Stomach (tissue), 9 donors: ENCODE results near the gene MICAL2. TPM values are rescaled to one million over a fixed set of nuclear protein-coding genes. Genes with fewer than 3 reads are reported as not detected.

Experiments
- DNase-seq, 2 donors: peaks; one replicate each; pipeline versions ENCODE4 v3.0.0 to v3.0.0-alpha.2; 2013 to 2019
- H3K27ac ChIP-seq, 5 donors: fragments of 200-600 bp in 4 of 5; sonication (generic) in 4 of 5; one replicate each; pipeline ENCODE4 v1.5.1; 2013 to 2019; ENCODE audit warnings: mild to moderate bottlenecking in 1 of 5, moderate library complexity in 1 of 5
- H3K27me3 ChIP-seq, 3 donors: fragments of 200-600 bp; sonication (generic); one replicate each; pipeline ENCODE4 v1.5.1; 2017 to 2019; ENCODE audit warnings: mixed run types in 1 of 3
- H3K36me3 ChIP-seq, 4 donors: fragments of 200-600 bp; sonication (generic); 1 replicate in 3 of 4; 2 replicates in 1 of 4; pipeline ENCODE4 v1.5.1; 2016 to 2019
- H3K4me1 ChIP-seq, 4 donors: fragments of 200-600 bp; sonication (generic); one replicate each; pipeline ENCODE4 v1.5.1; 2016 to 2019
- H3K4me3 ChIP-seq, 4 donors: fragments of 200-600 bp; sonication (generic) in 3 of 4; one replicate each; pipeline ENCODE4 v1.5.1; 2016 to 2019; ENCODE audit warnings: mild to moderate bottlenecking in 1 of 4
- H3K9me3 ChIP-seq, 4 donors: fragments of 200-600 bp; sonication (generic); one replicate each; pipeline ENCODE4 v1.5.1; 2016 to 2019
- CTCF ChIP-seq, 7 experiments: fragments of 450-650 bp in 4 of 7; fragments of 200-600 bp in 3 of 7; sonication (generic) in 3 of 7; IDR thresholded peaks; one replicate each; pipeline ENCODE4 v1.5.1; 2016 to 2019; ENCODE audit warnings: antibody characterized with exemption in 7 of 7, control low read depth in 2 of 7, mild to moderate bottlenecking in 1 of 7
- EP300 ChIP-seq: sonication (generic); formaldehyde crosslinking; IDR thresholded peaks from one replicate; pipeline ENCODE4 v1.6.1; 2017; ENCODE audit warnings: antibody characterized with exemption
- POLR2A ChIP-seq, 4 donors: fragments of 450-650 bp; IDR thresholded peaks; one replicate each; pipeline ENCODE4 v1.6.1; 2016; ENCODE audit warnings: antibody characterized with exemption in 4 of 4, control low read depth in 2 of 4, mild to moderate bottlenecking in 1 of 4, moderate library complexity in 1 of 4
- POLR2AphosphoS5 ChIP-seq, 3 donors: sonication (generic); formaldehyde crosslinking; IDR thresholded peaks; one replicate each; pipeline ENCODE4 v1.6.1; 2016; ENCODE audit warnings: antibody characterized with exemption in 3 of 3
- WGBS, 5 donors: extraction: QIAGEN DNeasy Blood & Tissue Kit in 3 of 5; methylation state at CpG; one replicate each; pipeline versions ENCODE4 v1.1.5 to v1.1.7; 2013 to 2018; 5-methylcytosine and 5-hydroxymethylcytosine counted together
- intact Hi-C: fragments of 100-400 bp; cut with DNase I; formaldehyde crosslinking; loops from one replicate; pipeline ENCODE4 v1.15.1; 2023; ENCODE audit warnings: low total_unique reads
- polyA plus RNA-seq, 3 donors: library from polyadenylated mRNA; stranded (reverse); fragments of 200-250 nt; gene quantifications; one replicate each; pipeline ENCODE4 v1.2.3, GENCODE V29; 2013
- total RNA-seq, 5 donors: library from RNA; depleted of rRNA; stranded (reverse); fragments of >200 nt; gene quantifications; one replicate each; pipeline versions ENCODE4 v1.1.0 to v1.2.3, GENCODE V29; 2014 to 2016
- donor health status: healthy with polysubstance abuse.
- donor health status: Bipolar disorder and iron deficiency.
- donor health status: healthy.

The MICAL2 gene
- total and polyA plus RNA-seq, 8 donors = 11.2 to 165 (median 83.3) TPM

- no peaks in the 10 kb centered on the region for H3K9me3 ChIP-seq
- TF ChIP-seq POLR2A (IDR thresholded peaks at IDR 0.05) (no peak), EP300 (no peak), CTCF (IDR thresholded peaks at IDR 0.05) (no peak), POLR2AphosphoS5 (IDR thresholded peaks at IDR 0.05) (no peak)
- intact Hi-C loops = no loop called here
- H3K27me3 ChIP-seq = no peaks in the 10 kb centered on the region
- H3K36me3 ChIP-seq = peaks cover 0 to 16% (median 9%) of the 10 kb centered on the region in 4 donors
- H3K4me1 ChIP-seq = peaks cover 0 to 25% (median 12%) of the 10 kb centered on the region in 4 donors
- no peak overlapping the region for H3K27ac ChIP-seq
- no peak overlapping the region for H3K4me3 ChIP-seq
- DNase-seq = no peak
These were observed 80.1 kb downstream of the MICAL2 start for GRCh38 chr11:12190511-12190910.

- peak in 1 of 2 donors; percentile 48 for DNase-seq
- no peaks in the 10 kb centered on the region for H3K9me3 ChIP-seq
- TF ChIP-seq CTCF (IDR thresholded peaks at IDR 0.05) (no peak), POLR2A (IDR thresholded peaks at IDR 0.05) (no peak), POLR2AphosphoS5 (IDR thresholded peaks at IDR 0.05) (no peak), EP300 (no peak)
- peaks cover 0 to 16% (median 11%) of the 10 kb centered on the region in 4 donors for H3K36me3 ChIP-seq
- H3K4me3 ChIP-seq = no peak overlapping the region
- no peaks in the 10 kb centered on the region for H3K27me3 ChIP-seq
- 77 to 88% (median 82%) methylated on average over 8 of the region's 8 CpGs for WGBS, 5 donors
- no peak overlapping the region for H3K27ac ChIP-seq
- H3K4me1 ChIP-seq = peaks cover 0 to 13% (median 6%) of the 10 kb centered on the region in 4 donors
- intact Hi-C loops = no loop called here
These were observed 82.6 kb downstream of the MICAL2 start for GRCh38 chr11:12192794-12193514.

- no peaks in the 10 kb centered on the region for H3K27me3 ChIP-seq
These were observed 83.3 kb downstream of the MICAL2 start for GRCh38 chr11:12193515-12194336.

GRCh38 chr11:12195768-12196167 is 85.4 kb downstream of the MICAL2 start:
- DNase-seq = peak in 1 of 2 donors; percentile 60
- Histone ChIP-seq H3K9me3 (no peaks in the 10 kb centered on the region), H3K27me3 (no peaks in the 10 kb centered on the region), H3K27ac (peak overlapping the region in 3 of 5 donors; percentile 26 to 56 (median 33)), H3K36me3 (peaks cover 0 to 15% (median 4%) of the 10 kb centered on the region in 4 donors), H3K4me3 (no peak overlapping the region), H3K4me1 (peaks cover 13 to 41% (median 30%) of the 10 kb centered on the region in 4 donors)
- intact Hi-C loops = no loop called here
- WGBS, 5 donors = 81 to 85% (median 84%) methylated on average over 5 of the region's 5 CpGs
- no peak for TF ChIP-seq CTCF (IDR thresholded peaks at IDR 0.05)
- TF ChIP-seq POLR2A (IDR thresholded peaks at IDR 0.05) = no peak
- no peak for TF ChIP-seq POLR2AphosphoS5 (IDR thresholded peaks at IDR 0.05)
- no peak for TF ChIP-seq EP300

More at GRCh38 chr11:12193515-12194336, 83.3 kb downstream of the MICAL2 start:
- H3K9me3 ChIP-seq = no peaks in the 10 kb centered on the region
- WGBS, 5 donors = 95 to 98% (median 97%) methylated on average over 3 of the region's 3 CpGs
- TF ChIP-seq POLR2AphosphoS5 (IDR thresholded peaks at IDR 0.05) = no peak
- no peak for TF ChIP-seq POLR2A (IDR thresholded peaks at IDR 0.05)
- H3K36me3 ChIP-seq = peaks cover 0 to 18% (median 11%) of the 10 kb centered on the region in 4 donors
- intact Hi-C loops = no loop called here
- H3K4me1 ChIP-seq = peaks cover 5 to 20% (median 14%) of the 10 kb centered on the region in 4 donors
- no peak for DNase-seq
- no peak overlapping the region for H3K4me3 ChIP-seq
- H3K27ac ChIP-seq = no peak overlapping the region
